ENCODE results near the gene CCDC82.

Gene CCDC82

DNA sequence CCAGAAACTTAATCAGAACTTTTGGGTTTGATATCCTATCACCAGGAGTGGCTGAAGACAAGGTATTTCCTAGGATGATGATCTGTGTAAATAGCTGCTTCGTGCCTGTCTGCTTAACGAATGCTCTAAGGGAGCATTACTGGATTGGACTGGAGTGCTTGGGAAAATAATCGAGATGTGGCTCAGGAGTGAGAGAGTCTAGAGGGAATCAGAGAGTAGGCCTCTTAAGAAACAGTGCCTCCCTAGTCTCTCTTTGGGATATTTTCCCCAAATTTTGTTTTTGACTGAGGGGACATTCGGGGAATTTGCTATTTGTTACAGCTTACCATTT, 49.2 kb downstream of the CCDC82 start:
- peaks cover 8% of the 10 kb centered on the region for H3K4me1 ChIP-seq (ENCODE audit: control insufficient read depth, insufficient read depth, low read length)
- H3K27ac ChIP-seq (ENCODE audit: insufficient read depth, low read depth, low read length, poor library complexity, severe bottlenecking): no peak overlapping the region
- H3K9me3 ChIP-seq (ENCODE audit: control insufficient read depth, low read length): no peaks in the 10 kb centered on the region
- H3K4me3 ChIP-seq (ENCODE audit: insufficient read depth, low read depth, low read length): no peak overlapping the region
- 94 to 96% methylated on average over 4 of the region's 4 CpGs for WGBS, 2 experiments
- H3K36me3 ChIP-seq (ENCODE audit: control insufficient read depth, insufficient read depth, low read length): no peaks in the 10 kb centered on the region
- peaks cover 3% of the 10 kb centered on the region for H3K27me3 ChIP-seq (ENCODE audit: control insufficient read depth, insufficient read depth, low read length, poor library complexity, severe bottlenecking)

DNA sequence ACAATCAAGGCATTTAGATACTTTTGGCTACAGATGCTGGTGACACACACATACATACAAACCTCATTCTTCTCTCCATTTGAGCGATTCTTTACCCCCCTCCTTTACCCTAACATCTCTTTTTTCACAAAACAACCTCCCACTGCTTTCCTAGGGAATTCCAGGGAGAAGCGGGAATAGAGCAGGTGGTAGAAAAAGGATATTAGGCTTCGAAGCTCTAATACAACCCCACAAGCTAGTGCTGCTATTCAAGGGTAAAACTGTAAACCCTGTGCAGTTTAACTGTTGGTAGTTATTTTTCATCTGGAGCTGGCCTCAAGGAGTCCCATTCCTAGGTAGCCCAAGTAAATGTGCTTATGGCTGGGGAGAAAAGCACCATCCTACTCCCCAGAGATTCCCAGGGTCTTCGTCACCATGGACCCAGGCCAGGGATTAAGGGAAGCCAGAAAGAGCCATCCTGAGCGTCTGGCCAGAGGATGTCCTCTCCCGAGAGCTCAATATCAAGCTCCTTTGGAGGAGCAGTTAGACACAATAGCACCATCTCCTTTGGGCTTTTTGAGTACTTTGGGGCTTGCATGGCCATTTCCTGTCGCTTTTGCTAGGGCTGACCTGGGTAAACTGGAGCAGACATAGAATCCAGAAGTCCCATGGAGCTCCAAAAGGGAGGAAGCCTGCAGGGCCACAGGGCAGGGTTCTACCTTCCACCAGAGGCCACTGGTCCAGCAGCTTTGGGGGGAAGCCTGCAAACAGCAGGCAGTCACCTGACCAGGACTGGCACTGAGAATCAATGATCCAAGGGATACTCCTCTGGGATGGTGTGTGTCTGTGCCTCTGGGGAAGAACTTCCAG, 49.8 kb downstream of the CCDC82 start:
- WGBS, 2 experiments: 91 to 97% methylated on average over 7 of the region's 7 CpGs
- no peak overlapping the region for H3K4me3 ChIP-seq (ENCODE audit: insufficient read depth, low read depth, low read length)
- H3K9me3 ChIP-seq (ENCODE audit: control insufficient read depth, low read length): no peaks in the 10 kb centered on the region
- no peaks in the 10 kb centered on the region for H3K36me3 ChIP-seq (ENCODE audit: control insufficient read depth, insufficient read depth, low read length)
- H3K27me3 ChIP-seq (ENCODE audit: control insufficient read depth, insufficient read depth, low read length, poor library complexity, severe bottlenecking): peaks cover 3% of the 10 kb centered on the region
- H3K4me1 ChIP-seq (ENCODE audit: control insufficient read depth, insufficient read depth, low read length): peaks cover 8% of the 10 kb centered on the region
- no peak overlapping the region for H3K27ac ChIP-seq (ENCODE audit: insufficient read depth, low read depth, low read length, poor library complexity, severe bottlenecking)

DNA sequence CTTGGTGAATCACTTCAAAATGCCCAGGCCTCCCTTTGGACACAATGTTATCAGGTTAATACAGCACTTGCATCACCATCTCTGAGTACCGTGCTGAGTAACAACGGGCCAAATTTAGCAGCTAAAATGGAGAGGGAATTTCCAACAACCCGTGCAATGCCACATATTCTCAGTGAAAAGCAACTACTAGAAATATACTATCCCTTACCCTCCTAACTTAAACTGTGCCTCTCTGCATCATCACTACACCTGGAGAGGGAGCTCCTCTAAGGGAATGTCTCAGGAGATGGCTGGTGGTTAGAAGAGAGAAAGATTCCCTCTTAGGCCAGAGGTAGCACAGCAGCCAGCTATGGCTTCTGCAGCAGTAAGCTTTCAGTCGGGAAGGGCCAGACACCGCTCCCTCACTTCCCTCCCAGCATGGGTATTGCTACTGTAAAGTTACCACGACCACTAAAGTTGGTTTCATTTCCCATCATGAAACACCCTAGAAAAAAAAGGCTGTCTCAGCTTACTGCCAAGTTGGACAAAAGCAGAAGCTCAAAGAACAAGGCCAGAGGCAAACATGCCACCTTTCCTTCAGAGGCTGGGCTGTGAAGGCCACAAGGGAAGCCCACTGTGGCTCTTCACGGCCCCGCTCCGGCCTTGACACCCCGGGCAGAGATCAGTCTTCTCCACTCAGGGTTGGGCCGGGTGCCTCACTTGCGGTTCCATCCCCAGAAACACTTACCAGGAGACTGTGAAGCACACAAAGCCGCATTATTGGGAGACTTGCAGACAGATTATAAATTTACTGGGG, 50.6 kb downstream of the CCDC82 start:
- WGBS, 2 experiments: 90 to 93% methylated on average over 13 of the region's 13 CpGs
- H3K27me3 ChIP-seq (ENCODE audit: control insufficient read depth, insufficient read depth, low read length, poor library complexity, severe bottlenecking): peaks cover 3% of the 10 kb centered on the region
- no peaks in the 10 kb centered on the region for H3K9me3 ChIP-seq (ENCODE audit: control insufficient read depth, low read length)
- H3K27ac ChIP-seq (ENCODE audit: insufficient read depth, low read depth, low read length, poor library complexity, severe bottlenecking): no peak overlapping the region
- peaks cover 8% of the 10 kb centered on the region for H3K4me1 ChIP-seq (ENCODE audit: control insufficient read depth, insufficient read depth, low read length)
- H3K36me3 ChIP-seq (ENCODE audit: control insufficient read depth, insufficient read depth, low read length): no peaks in the 10 kb centered on the region
- no peak overlapping the region for H3K4me3 ChIP-seq (ENCODE audit: insufficient read depth, low read depth, low read length)

DNA sequence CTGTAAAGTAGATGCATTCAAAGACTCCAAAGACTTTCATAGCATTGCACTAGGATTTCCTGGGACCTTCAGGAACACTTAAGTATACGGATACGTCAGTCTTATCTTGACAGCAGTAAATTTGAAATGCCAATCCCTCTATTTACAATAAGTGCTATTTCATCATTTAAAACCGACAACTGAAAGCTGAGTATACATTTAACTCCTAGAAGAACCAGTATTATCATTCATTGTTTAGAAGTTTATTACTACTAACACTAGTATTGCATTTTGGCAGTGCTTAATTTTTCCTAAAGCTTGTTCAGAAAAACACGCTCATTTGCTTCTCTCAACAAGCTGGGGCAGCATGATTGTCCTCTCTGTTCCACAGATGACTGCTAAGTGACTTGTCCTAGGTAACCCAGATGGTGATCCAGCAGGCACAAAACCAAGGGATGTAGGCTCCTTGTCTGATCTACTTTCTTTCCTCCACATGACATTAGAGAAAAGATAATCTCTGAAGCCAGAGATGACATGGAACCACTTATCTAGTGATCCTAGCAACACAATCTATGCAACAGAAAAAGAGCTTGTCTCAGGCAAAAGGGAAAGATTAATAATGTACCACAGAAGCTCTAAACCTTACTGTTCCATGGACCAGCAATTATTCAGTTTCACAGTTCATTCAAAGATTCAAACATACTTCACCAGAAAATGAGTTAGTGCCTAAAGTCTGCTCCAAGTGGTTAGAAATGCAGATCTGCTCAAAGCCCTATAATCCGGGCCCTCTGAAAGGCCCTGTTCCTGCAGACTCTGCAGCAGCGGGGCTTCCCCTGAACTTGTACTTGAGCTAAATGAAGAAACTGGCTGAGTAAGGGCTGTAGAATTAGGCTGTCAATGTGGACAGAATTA, 51.9 kb downstream of the CCDC82 start:
- Histone ChIP-seq H3K9me3 (ENCODE audit: control insufficient read depth, low read length) (no peaks in the 10 kb centered on the region), H3K27ac (ENCODE audit: insufficient read depth, low read depth, low read length, poor library complexity, severe bottlenecking) (no peak overlapping the region), H3K4me3 (ENCODE audit: insufficient read depth, low read depth, low read length) (no peak overlapping the region), H3K4me1 (ENCODE audit: control insufficient read depth, insufficient read depth, low read length) (peaks cover 8% of the 10 kb centered on the region), H3K36me3 (ENCODE audit: control insufficient read depth, insufficient read depth, low read length) (no peaks in the 10 kb centered on the region), H3K27me3 (ENCODE audit: control insufficient read depth, insufficient read depth, low read length, poor library complexity, severe bottlenecking) (peaks cover 3% of the 10 kb centered on the region)
- WGBS, 2 experiments: 89 to 91% methylated on average over 6 of the region's 6 CpGs

DNA sequence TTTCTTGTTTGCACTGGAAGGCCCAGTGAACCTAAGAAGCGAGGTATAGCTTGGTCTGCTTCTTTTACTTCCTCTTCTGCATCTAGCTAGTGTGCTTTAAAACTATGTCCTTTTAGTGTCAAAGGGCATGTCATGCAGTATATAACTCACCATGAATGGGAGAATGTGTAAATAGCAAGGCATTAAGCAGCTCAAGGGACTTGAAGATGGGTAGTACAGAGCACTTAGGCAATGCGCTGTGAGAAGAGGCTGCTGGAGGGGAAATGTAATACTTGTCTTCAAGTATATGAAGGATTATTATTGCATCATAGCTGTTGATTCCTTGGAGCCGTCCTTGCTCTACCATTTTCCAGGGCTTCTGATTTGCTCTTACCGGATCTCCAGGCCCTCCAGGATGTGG, 54.3 kb downstream of the CCDC82 start:
- H3K27me3 ChIP-seq (ENCODE audit: control insufficient read depth, insufficient read depth, low read length, poor library complexity, severe bottlenecking): no peaks in the 10 kb centered on the region
- H3K9me3 ChIP-seq (ENCODE audit: control insufficient read depth, low read length): no peaks in the 10 kb centered on the region
- 90 to 93% methylated on average over 4 of the region's 4 CpGs for WGBS, 2 experiments
- no peak overlapping the region for H3K4me3 ChIP-seq (ENCODE audit: insufficient read depth, low read depth, low read length)
- H3K36me3 ChIP-seq (ENCODE audit: control insufficient read depth, insufficient read depth, low read length): no peaks in the 10 kb centered on the region
- H3K4me1 ChIP-seq (ENCODE audit: control insufficient read depth, insufficient read depth, low read length): peaks cover 4% of the 10 kb centered on the region
- no peak overlapping the region for H3K27ac ChIP-seq (ENCODE audit: insufficient read depth, low read depth, low read length, poor library complexity, severe bottlenecking)

DNA sequence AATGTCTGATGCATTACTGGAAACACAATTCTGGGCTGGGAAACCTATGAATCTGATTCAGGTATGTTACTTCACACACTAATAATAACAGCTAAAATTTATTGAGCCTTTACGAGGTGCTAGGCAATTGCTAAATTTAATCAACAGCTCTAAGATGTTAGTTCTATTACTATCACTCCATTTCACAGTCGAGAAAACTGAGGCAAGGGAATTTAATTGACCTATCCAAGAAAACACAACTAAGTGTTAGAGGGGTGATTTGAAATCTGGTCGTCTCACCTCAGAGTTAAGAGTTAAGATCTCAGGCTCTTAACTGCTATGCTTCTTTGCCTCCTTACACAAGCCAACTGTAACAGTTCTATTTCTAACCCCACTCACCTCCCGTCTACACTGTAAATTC, 55.5 kb downstream of the CCDC82 start:
- Histone ChIP-seq H3K27me3 (ENCODE audit: control insufficient read depth, insufficient read depth, low read length, poor library complexity, severe bottlenecking) (no peaks in the 10 kb centered on the region), H3K4me3 (ENCODE audit: insufficient read depth, low read depth, low read length) (no peak overlapping the region), H3K36me3 (ENCODE audit: control insufficient read depth, insufficient read depth, low read length) (no peaks in the 10 kb centered on the region), H3K27ac (ENCODE audit: insufficient read depth, low read depth, low read length, poor library complexity, severe bottlenecking) (no peak overlapping the region), H3K9me3 (ENCODE audit: control insufficient read depth, low read length) (no peaks in the 10 kb centered on the region), H3K4me1 (ENCODE audit: control insufficient read depth, insufficient read depth, low read length) (peaks cover 4% of the 10 kb centered on the region)
- WGBS, 2 experiments: 93 to 95% methylated on average over 3 to 4 of the region's 4 CpGs

DNA sequence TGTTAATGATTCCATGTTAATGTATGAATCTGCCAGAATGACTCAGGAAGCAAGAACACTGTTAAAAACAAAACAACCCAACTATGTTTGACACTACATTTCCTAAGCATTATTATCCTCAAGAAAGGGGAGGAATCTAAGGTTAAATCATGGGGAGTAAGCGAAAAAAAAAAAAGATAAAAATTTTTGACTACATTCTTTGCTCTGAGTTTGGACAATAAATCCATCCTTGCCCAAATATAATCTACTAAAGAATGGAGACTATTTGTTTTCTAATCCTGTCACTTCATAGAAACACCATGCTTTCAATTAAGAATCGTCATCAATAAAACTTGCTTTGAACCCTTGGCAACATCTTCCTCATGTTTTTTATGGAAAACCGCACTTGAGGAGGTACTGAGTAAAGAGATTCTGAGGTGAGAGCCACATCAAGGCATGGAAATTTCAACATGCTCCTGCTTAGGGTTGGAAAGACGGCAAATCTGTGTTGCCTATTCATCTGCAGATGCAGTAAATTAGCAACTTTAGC, 56.5 kb downstream of the CCDC82 start:
- no peaks in the 10 kb centered on the region for H3K27me3 ChIP-seq (ENCODE audit: control insufficient read depth, insufficient read depth, low read length, poor library complexity, severe bottlenecking)
- H3K36me3 ChIP-seq (ENCODE audit: control insufficient read depth, insufficient read depth, low read length): no peaks in the 10 kb centered on the region
- H3K4me1 ChIP-seq (ENCODE audit: control insufficient read depth, insufficient read depth, low read length): peaks cover 4% of the 10 kb centered on the region
- 40 to 62% methylated on average over 3 to 4 of the region's 4 CpGs for WGBS, 2 experiments
- no peak overlapping the region for H3K4me3 ChIP-seq (ENCODE audit: insufficient read depth, low read depth, low read length)
- no peak overlapping the region for H3K27ac ChIP-seq (ENCODE audit: insufficient read depth, low read depth, low read length, poor library complexity, severe bottlenecking)
- H3K9me3 ChIP-seq (ENCODE audit: control insufficient read depth, low read length): no peaks in the 10 kb centered on the region

DNA sequence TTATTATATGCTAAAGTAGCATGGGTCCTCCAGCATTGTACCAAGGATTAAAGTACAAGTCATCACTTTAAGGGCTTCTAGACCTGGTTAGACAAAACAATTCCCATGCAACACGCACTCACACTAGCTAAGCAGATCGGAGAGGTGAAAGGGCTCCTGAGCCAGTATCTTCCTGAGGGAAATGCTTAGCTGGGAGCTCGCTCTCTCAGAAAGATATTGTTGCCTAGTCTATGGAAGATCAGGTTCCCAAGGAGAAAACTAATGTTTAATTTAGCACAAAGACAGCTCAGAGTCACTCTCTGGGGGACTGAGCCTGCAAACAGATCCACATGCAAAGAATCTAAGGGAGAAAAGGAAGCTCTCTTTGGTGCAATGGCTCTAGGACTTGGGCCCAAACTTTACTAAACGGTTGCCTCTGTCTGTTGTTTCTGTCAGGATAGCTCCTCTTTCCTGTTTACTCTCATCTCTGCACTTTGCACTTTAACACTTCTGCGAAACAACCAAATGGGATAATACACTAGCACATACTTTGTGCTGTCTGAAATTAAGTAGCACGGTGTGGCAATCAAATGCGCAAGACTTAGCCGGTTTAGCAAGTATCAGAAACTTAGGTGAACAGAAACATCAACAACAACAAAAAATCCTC, 57.5 kb downstream of the CCDC82 start:
- Histone ChIP-seq H3K9me3 (ENCODE audit: control insufficient read depth, low read length) (no peaks in the 10 kb centered on the region), H3K4me3 (ENCODE audit: insufficient read depth, low read depth, low read length) (no peak overlapping the region), H3K36me3 (ENCODE audit: control insufficient read depth, insufficient read depth, low read length) (no peaks in the 10 kb centered on the region), H3K4me1 (ENCODE audit: control insufficient read depth, insufficient read depth, low read length) (peaks cover 4% of the 10 kb centered on the region), H3K27me3 (ENCODE audit: control insufficient read depth, insufficient read depth, low read length, poor library complexity, severe bottlenecking) (no peaks in the 10 kb centered on the region), H3K27ac (ENCODE audit: insufficient read depth, low read depth, low read length, poor library complexity, severe bottlenecking) (no peak overlapping the region)
- 78 to 82% methylated on average over 8 of the region's 8 CpGs for WGBS, 2 experiments

DNA sequence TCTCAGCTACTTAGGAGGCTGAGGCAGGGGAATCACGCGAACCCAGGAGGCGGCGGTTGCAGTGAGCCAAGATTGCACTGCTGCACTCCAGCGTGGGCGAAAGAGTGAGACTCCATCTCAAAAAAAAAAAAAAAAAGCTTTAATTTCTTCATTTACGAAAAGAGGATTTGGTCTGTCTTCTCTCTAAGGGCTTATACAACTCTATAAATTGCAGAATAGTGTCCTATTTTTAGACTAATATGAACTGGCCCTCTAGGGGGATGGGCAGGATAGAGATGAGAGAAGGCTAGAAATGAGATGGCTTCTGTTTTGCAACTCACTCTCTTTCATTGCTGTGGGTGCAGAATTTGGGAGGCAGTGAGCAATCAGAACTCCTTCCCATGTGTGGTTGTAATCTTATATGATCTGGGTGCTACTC, 58.0 kb downstream of the CCDC82 start:
- H3K9me3 ChIP-seq (ENCODE audit: control insufficient read depth, low read length): no peaks in the 10 kb centered on the region
- WGBS, 2 experiments: 96 to 99% methylated on average over 6 of the region's 7 CpGs
- H3K27me3 ChIP-seq (ENCODE audit: control insufficient read depth, insufficient read depth, low read length, poor library complexity, severe bottlenecking): no peaks in the 10 kb centered on the region
- H3K36me3 ChIP-seq (ENCODE audit: control insufficient read depth, insufficient read depth, low read length): no peaks in the 10 kb centered on the region
- no peak overlapping the region for H3K27ac ChIP-seq (ENCODE audit: insufficient read depth, low read depth, low read length, poor library complexity, severe bottlenecking)
- no peak overlapping the region for H3K4me3 ChIP-seq (ENCODE audit: insufficient read depth, low read depth, low read length)
- peaks cover 4% of the 10 kb centered on the region for H3K4me1 ChIP-seq (ENCODE audit: control insufficient read depth, insufficient read depth, low read length)
